Osteoblast (primary cell): ENCODE results near the gene ARFGEF2. TPM values are rescaled to one million over a fixed set of nuclear protein-coding genes. Genes with fewer than 3 reads are reported as not detected.

ENCODE experiments used
- DNase-seq: peaks from one replicate; pipeline ENCODE4 v3.0.0; 2011; ENCODE audit warnings: low spot score, mixed read lengths; ENCODE audit not compliant: insufficient read length; ENCODE audit errors: missing footprints
- H2AFZ ChIP-seq: 2 replicates; pipeline ENCODE4 v1.6.0; 2011; ENCODE audit warnings: mild to moderate bottlenecking, low read length
- H3K27ac ChIP-seq: 2 replicates; pipeline ENCODE4 v1.5.1; 2011; ENCODE audit warnings: mild to moderate bottlenecking, low read depth, low read length, moderate library complexity
- H3K27me3 ChIP-seq: 2 replicates; pipeline ENCODE4 v1.6.0; 2012; ENCODE audit warnings: mild to moderate bottlenecking, control low read depth, inconsistent platforms, low read length, moderate library complexity; ENCODE audit not compliant: insufficient read depth
- H3K36me3 ChIP-seq: 2 replicates; pipeline ENCODE4 v1.5.1; 2011; ENCODE audit warnings: mild to moderate bottlenecking, low read length, control low read depth, moderate library complexity; ENCODE audit not compliant: insufficient read depth
- H3K4me1 ChIP-seq: 2 replicates; pipeline ENCODE4 v1.5.1; 2011; ENCODE audit warnings: mild to moderate bottlenecking, low read length, control low read depth, moderate library complexity; ENCODE audit not compliant: insufficient read depth
- H3K4me2 ChIP-seq: 2 replicates; pipeline ENCODE4 v1.6.0; 2011; ENCODE audit warnings: mild to moderate bottlenecking, low read length; ENCODE audit not compliant: insufficient read depth
- H3K4me3 ChIP-seq: fragments of 200-600 bp; sonication (generic); 3 replicates; pipeline ENCODE4 v1.5.1; 2012; ENCODE audit warnings: mild to moderate bottlenecking, low read length, inconsistent platforms; ENCODE audit not compliant: insufficient read depth
- H3K79me2 ChIP-seq: 2 replicates; pipeline ENCODE4 v1.6.0; 2012; ENCODE audit warnings: mild to moderate bottlenecking, low read length, control low read depth, inconsistent platforms; ENCODE audit not compliant: insufficient read depth
- H3K9me3 ChIP-seq: 2 replicates; pipeline ENCODE4 v1.5.1; 2011; ENCODE audit warnings: low read depth, low read length, control low read depth
- H4K20me1 ChIP-seq: 2 replicates; pipeline ENCODE4 v1.6.0; 2012; ENCODE audit warnings: mild to moderate bottlenecking, low read length, control low read depth; ENCODE audit not compliant: insufficient read depth
- CTCF ChIP-seq: IDR thresholded peaks from 2 replicates; pipeline ENCODE4 v1.5.1; 2011; ENCODE audit warnings: mild to moderate bottlenecking, low read depth, low read length, moderate library complexity; ENCODE audit errors: extremely low read depth
- total RNA-seq: library from RNA; depleted of rRNA; stranded (reverse); fragments of >200 nt; gene quantifications from 2 replicates; pipeline ENCODE4 v1.2.3, GENCODE V29; 2012

ARFGEF2 gene
- total RNA-seq, 1 donor: 42.0 TPM

- Histone ChIP-seq H2AFZ (no peak overlapping the region), H3K27me3 (no peaks in the 10 kb centered on the region), H3K36me3 (peaks cover 36% of the 10 kb centered on the region), H3K4me2 (no peak overlapping the region), H3K4me3 (no peak overlapping the region), H3K79me2 (no peaks in the 10 kb centered on the region), H3K9me3 (no peaks in the 10 kb centered on the region), H3K27ac (no peak overlapping the region), H3K4me1 (peaks cover 4% of the 10 kb centered on the region), H4K20me1 (no peaks in the 10 kb centered on the region)
- TF ChIP-seq CTCF: no peak
- DNase-seq: no peak
Measured at GRCh38 chr20:49034070-49034732, 112.7 kb downstream of the ARFGEF2 start.

GRCh38 chr20:49037962-49038387 is 116.5 kb downstream of the ARFGEF2 start:
- Histone ChIP-seq H3K4me1 (peaks cover 4% of the 10 kb centered on the region), H2AFZ (no peak overlapping the region), H3K4me3 (no peak overlapping the region), H3K79me2 (no peaks in the 10 kb centered on the region), H4K20me1 (no peaks in the 10 kb centered on the region), H3K27ac (no peak overlapping the region), H3K4me2 (no peak overlapping the region), H3K27me3 (no peaks in the 10 kb centered on the region), H3K9me3 (no peaks in the 10 kb centered on the region), H3K36me3 (peaks cover 21% of the 10 kb centered on the region)
- TF ChIP-seq CTCF: no peak
- no peak for DNase-seq

- no peak for TF ChIP-seq CTCF
- Histone ChIP-seq H3K36me3 (peaks cover 7% of the 10 kb centered on the region), H3K9me3 (no peaks in the 10 kb centered on the region), H4K20me1 (no peaks in the 10 kb centered on the region), H3K27ac (no peak overlapping the region), H3K4me3 (no peak overlapping the region), H3K4me2 (no peak overlapping the region), H2AFZ (no peak overlapping the region), H3K27me3 (no peaks in the 10 kb centered on the region), H3K4me1 (peaks cover 4% of the 10 kb centered on the region), H3K79me2 (no peaks in the 10 kb centered on the region)
- DNase-seq: no peak
Measured at GRCh38 chr20:49039854-49040253, 118.3 kb downstream of the ARFGEF2 start.

- H3K36me3 ChIP-seq: no peaks in the 10 kb centered on the region
- no peak overlapping the region for H2AFZ ChIP-seq
- H4K20me1 ChIP-seq: peaks cover 4% of the 10 kb centered on the region
- no peaks in the 10 kb centered on the region for H3K27me3 ChIP-seq
- H3K4me3 ChIP-seq: no peak overlapping the region
- no peak overlapping the region for H3K27ac ChIP-seq
- H3K4me2 ChIP-seq: no peak overlapping the region
- no peak for TF ChIP-seq CTCF
- H3K9me3 ChIP-seq: no peaks in the 10 kb centered on the region
- DNase-seq: no peak
- H3K4me1 ChIP-seq: peaks cover 15% of the 10 kb centered on the region
- H3K79me2 ChIP-seq: peaks cover 14% of the 10 kb centered on the region
Measured at GRCh38 chr20:49043000-49043399, 121.5 kb downstream of the ARFGEF2 start.
